Measurements from ENCODE around the gene GPR89A. TPM values are rescaled to one million over a fixed set of nuclear protein-coding genes. Genes with fewer than 3 reads are reported as not detected.
"Not testable (repeated sequence)": the region's sequence is repeated elsewhere in the genome, so short reads cannot be mapped to it uniquely, and the experiment has no call there.

GPR89A gene
- total RNA-seq, 1 donor from 2014 or later, result 28.9 TPM

GRCh38 chr1:145636237-145636636 lies 28.4 kb downstream of the GPR89A start:
- H3K27ac Mint-ChIP-seq, result not testable (repeated sequence)

GRCh38 chr1:145641886-145642285 lies 34.1 kb downstream of the GPR89A start:
- H3K36me3 Mint-ChIP-seq (ENCODE audit: low read depth); DNase-seq (ENCODE audit: low spot score); H3K9me3 Mint-ChIP-seq; intact Hi-C loops (cut with micrococcal nuclease); H3K4me1 Mint-ChIP-seq (ENCODE audit: low read depth); H3K4me3 Mint-ChIP-seq (ENCODE audit: low read depth); H3K27ac Mint-ChIP-seq; H3K27me3 Mint-ChIP-seq (ENCODE audit: low read depth): not testable (repeated sequence)

More at GRCh38 chr1:145636237-145636636, 28.4 kb downstream of the GPR89A start:
- H3K27me3 Mint-ChIP-seq (ENCODE audit: low read depth); H3K36me3 Mint-ChIP-seq (ENCODE audit: low read depth); H3K4me3 Mint-ChIP-seq (ENCODE audit: low read depth); intact Hi-C loops (cut with micrococcal nuclease); H3K9me3 Mint-ChIP-seq; DNase-seq (ENCODE audit: low spot score); H3K4me1 Mint-ChIP-seq (ENCODE audit: low read depth): not testable (repeated sequence)

- H3K9me3 Mint-ChIP-seq; H3K36me3 Mint-ChIP-seq (ENCODE audit: low read depth); H3K4me3 Mint-ChIP-seq (ENCODE audit: low read depth); intact Hi-C loops (cut with micrococcal nuclease); H3K27me3 Mint-ChIP-seq (ENCODE audit: low read depth); DNase-seq (ENCODE audit: low spot score); H3K4me1 Mint-ChIP-seq (ENCODE audit: low read depth); H3K27ac Mint-ChIP-seq: not testable (repeated sequence)
Observed at GRCh38 chr1:145643990-145644389, 36.2 kb downstream of the GPR89A start.

- DNase-seq (ENCODE audit: low spot score); H3K4me3 Mint-ChIP-seq (ENCODE audit: low read depth); H3K27me3 Mint-ChIP-seq (ENCODE audit: low read depth); H3K27ac Mint-ChIP-seq; intact Hi-C loops (cut with micrococcal nuclease); H3K9me3 Mint-ChIP-seq; H3K4me1 Mint-ChIP-seq (ENCODE audit: low read depth): not testable (repeated sequence)
- peaks cover 25% of the 10 kb centered on the region for H3K36me3 Mint-ChIP-seq (ENCODE audit: low read depth)
Observed at GRCh38 chr1:145656245-145656943, 48.6 kb downstream of the GPR89A start.

- DNase-seq (ENCODE audit: low spot score); intact Hi-C loops (cut with micrococcal nuclease); H3K4me1 Mint-ChIP-seq (ENCODE audit: low read depth); H3K27ac Mint-ChIP-seq; H3K4me3 Mint-ChIP-seq (ENCODE audit: low read depth); H3K27me3 Mint-ChIP-seq (ENCODE audit: low read depth); H3K9me3 Mint-ChIP-seq: not testable (repeated sequence)
- peaks cover 20% of the 10 kb centered on the region for H3K36me3 Mint-ChIP-seq (ENCODE audit: low read depth)
Observed at GRCh38 chr1:145662502-145662901, 54.7 kb downstream of the GPR89A start.

- H3K36me3 Mint-ChIP-seq (ENCODE audit: low read depth), result peaks cover 22% of the 10 kb centered on the region
- H3K27ac Mint-ChIP-seq; H3K4me3 Mint-ChIP-seq (ENCODE audit: low read depth); DNase-seq (ENCODE audit: low spot score); H3K4me1 Mint-ChIP-seq (ENCODE audit: low read depth); H3K9me3 Mint-ChIP-seq; intact Hi-C loops (cut with micrococcal nuclease); H3K27me3 Mint-ChIP-seq (ENCODE audit: low read depth): not testable (repeated sequence)
Observed at GRCh38 chr1:145665015-145665414, 57.2 kb downstream of the GPR89A start.

- DNase-seq (ENCODE audit: low spot score); intact Hi-C loops (cut with micrococcal nuclease); H3K9me3 Mint-ChIP-seq; H3K4me3 Mint-ChIP-seq (ENCODE audit: low read depth); H3K27ac Mint-ChIP-seq; H3K27me3 Mint-ChIP-seq (ENCODE audit: low read depth): not testable (repeated sequence)
- Mint-ChIP-seq H3K36me3 (ENCODE audit: low read depth) (peaks cover 29% of the 10 kb centered on the region), H3K4me1 (ENCODE audit: low read depth) (peaks cover 12% of the 10 kb centered on the region)
Observed at GRCh38 chr1:145670995-145671745, 63.4 kb downstream of the GPR89A start.

- H3K27ac Mint-ChIP-seq; H3K9me3 Mint-ChIP-seq; DNase-seq (ENCODE audit: low spot score); H3K4me3 Mint-ChIP-seq (ENCODE audit: low read depth); intact Hi-C loops (cut with micrococcal nuclease); H3K27me3 Mint-ChIP-seq (ENCODE audit: low read depth): not testable (repeated sequence)
- peaks cover 12% of the 10 kb centered on the region for H3K4me1 Mint-ChIP-seq (ENCODE audit: low read depth)
- H3K36me3 Mint-ChIP-seq (ENCODE audit: low read depth), result peaks cover 18% of the 10 kb centered on the region
Observed at GRCh38 chr1:145673217-145673616, 65.4 kb downstream of the GPR89A start.

- H3K27me3 Mint-ChIP-seq (ENCODE audit: low read depth); H3K4me3 Mint-ChIP-seq (ENCODE audit: low read depth); H3K4me1 Mint-ChIP-seq (ENCODE audit: low read depth); H3K36me3 Mint-ChIP-seq (ENCODE audit: low read depth); intact Hi-C loops (cut with micrococcal nuclease); H3K27ac Mint-ChIP-seq; DNase-seq (ENCODE audit: low spot score); H3K9me3 Mint-ChIP-seq: not testable (repeated sequence)
Observed at GRCh38 chr1:145684858-145685257, 77.1 kb downstream of the GPR89A start.

GRCh38 chr1:145686078-145686477 lies 78.3 kb downstream of the GPR89A start:
- intact Hi-C loops (cut with micrococcal nuclease); H3K4me3 Mint-ChIP-seq (ENCODE audit: low read depth): not testable (repeated sequence)
- H3K4me1 Mint-ChIP-seq (ENCODE audit: low read depth), result peaks cover 20% of the 10 kb centered on the region

GRCh38 chr1:145688328-145688727 lies 80.5 kb downstream of the GPR89A start:
- no peaks in the 10 kb centered on the region for H3K9me3 Mint-ChIP-seq
- H3K27ac Mint-ChIP-seq, result no peak overlapping the region
- H3K27me3 Mint-ChIP-seq (ENCODE audit: low read depth), result no peaks in the 10 kb centered on the region
- no peak for DNase-seq (ENCODE audit: low spot score)
- H3K36me3 Mint-ChIP-seq (ENCODE audit: low read depth), result no peaks in the 10 kb centered on the region
- intact Hi-C loops (cut with micrococcal nuclease), result no loop called here
- peaks cover 22% of the 10 kb centered on the region for H3K4me1 Mint-ChIP-seq (ENCODE audit: low read depth)
- no peak overlapping the region for H3K4me3 Mint-ChIP-seq (ENCODE audit: low read depth)

More at GRCh38 chr1:145686078-145686477, 78.3 kb downstream of the GPR89A start:
- not testable (repeated sequence) for H3K36me3 Mint-ChIP-seq (ENCODE audit: low read depth); DNase-seq (ENCODE audit: low spot score); H3K27me3 Mint-ChIP-seq (ENCODE audit: low read depth); H3K9me3 Mint-ChIP-seq; H3K27ac Mint-ChIP-seq

GRCh38 chr1:145688924-145689323 lies 81.1 kb downstream of the GPR89A start:
- H3K4me1 Mint-ChIP-seq (ENCODE audit: low read depth), result peaks cover 22% of the 10 kb centered on the region
- H3K4me3 Mint-ChIP-seq (ENCODE audit: low read depth), result no peak overlapping the region
- H3K27ac Mint-ChIP-seq, result no peak overlapping the region
- H3K9me3 Mint-ChIP-seq, result no peaks in the 10 kb centered on the region
- H3K27me3 Mint-ChIP-seq (ENCODE audit: low read depth), result no peaks in the 10 kb centered on the region
- intact Hi-C loops (cut with micrococcal nuclease), result no loop called here
- no peaks in the 10 kb centered on the region for H3K36me3 Mint-ChIP-seq (ENCODE audit: low read depth)
- no peak for DNase-seq (ENCODE audit: low spot score)

- no peaks in the 10 kb centered on the region for H3K9me3 Mint-ChIP-seq
- DNase-seq (ENCODE audit: low spot score), result no peak
- intact Hi-C loops (cut with micrococcal nuclease), result no loop called here
- peak overlapping the region; percentile 29 for H3K27ac Mint-ChIP-seq
- no peak overlapping the region for H3K4me3 Mint-ChIP-seq (ENCODE audit: low read depth)
- no peaks in the 10 kb centered on the region for H3K36me3 Mint-ChIP-seq (ENCODE audit: low read depth)
- H3K4me1 Mint-ChIP-seq (ENCODE audit: low read depth), result peaks cover 22% of the 10 kb centered on the region
- no peaks in the 10 kb centered on the region for H3K27me3 Mint-ChIP-seq (ENCODE audit: low read depth)
Observed at GRCh38 chr1:145689922-145690321, 82.1 kb downstream of the GPR89A start.
